ENCODE measurements around the gene ATL3.

- TF ChIP-seq CTCF (conservative IDR thresholded peaks at IDR 0.05 in 1 of 2, IDR thresholded peaks at IDR 0.05 in 1 of 2; ENCODE audit: low read depth in 1 of 2, low read length in 2 of 2): no peak
- TF ChIP-seq EZH2 (IDR thresholded peaks at IDR 0.05; ENCODE audit: low read length, missing control alignments): no peak
Observed at GRCh38 chr11:63711838-63712237, 40.7 kb upstream of the ATL3 start.
